Osteoblast (primary cell): ENCODE data around the gene TUBA1B. TPM values are rescaled to one million over a fixed set of nuclear protein-coding genes. Genes with fewer than 3 reads are reported as not detected.

Experiments
- DNase-seq: peaks from one replicate; pipeline ENCODE4 v3.0.0; 2011; ENCODE audit warnings: low spot score, mixed read lengths; ENCODE audit not compliant: insufficient read length; ENCODE audit errors: missing footprints
- H2AFZ ChIP-seq: 2 replicates; pipeline ENCODE4 v1.6.0; 2011; ENCODE audit warnings: mild to moderate bottlenecking, low read length
- H3K27ac ChIP-seq: 2 replicates; pipeline ENCODE4 v1.5.1; 2011; ENCODE audit warnings: mild to moderate bottlenecking, low read depth, low read length, moderate library complexity
- H3K27me3 ChIP-seq: 2 replicates; pipeline ENCODE4 v1.6.0; 2012; ENCODE audit warnings: mild to moderate bottlenecking, control low read depth, inconsistent platforms, low read length, moderate library complexity; ENCODE audit not compliant: insufficient read depth
- H3K36me3 ChIP-seq: 2 replicates; pipeline ENCODE4 v1.5.1; 2011; ENCODE audit warnings: mild to moderate bottlenecking, low read length, control low read depth, moderate library complexity; ENCODE audit not compliant: insufficient read depth
- H3K4me1 ChIP-seq: 2 replicates; pipeline ENCODE4 v1.5.1; 2011; ENCODE audit warnings: mild to moderate bottlenecking, low read length, control low read depth, moderate library complexity; ENCODE audit not compliant: insufficient read depth
- H3K4me2 ChIP-seq: 2 replicates; pipeline ENCODE4 v1.6.0; 2011; ENCODE audit warnings: mild to moderate bottlenecking, low read length; ENCODE audit not compliant: insufficient read depth
- H3K4me3 ChIP-seq: fragments of 200-600 bp; sonication (generic); 3 replicates; pipeline ENCODE4 v1.5.1; 2012; ENCODE audit warnings: mild to moderate bottlenecking, low read length, inconsistent platforms; ENCODE audit not compliant: insufficient read depth
- H3K79me2 ChIP-seq: 2 replicates; pipeline ENCODE4 v1.6.0; 2012; ENCODE audit warnings: mild to moderate bottlenecking, low read length, control low read depth, inconsistent platforms; ENCODE audit not compliant: insufficient read depth
- H3K9me3 ChIP-seq: 2 replicates; pipeline ENCODE4 v1.5.1; 2011; ENCODE audit warnings: low read depth, low read length, control low read depth
- H4K20me1 ChIP-seq: 2 replicates; pipeline ENCODE4 v1.6.0; 2012; ENCODE audit warnings: mild to moderate bottlenecking, low read length, control low read depth; ENCODE audit not compliant: insufficient read depth
- CTCF ChIP-seq: IDR thresholded peaks from 2 replicates; pipeline ENCODE4 v1.5.1; 2011; ENCODE audit warnings: mild to moderate bottlenecking, low read depth, low read length, moderate library complexity; ENCODE audit errors: extremely low read depth
- total RNA-seq: library from RNA; depleted of rRNA; stranded (reverse); fragments of >200 nt; gene quantifications from 2 replicates; pipeline ENCODE4 v1.2.3, GENCODE V29; 2012

Gene TUBA1B
- total RNA-seq, 1 donor = 578 TPM

- Histone ChIP-seq H3K4me3 (no peak overlapping the region), H4K20me1 (peaks cover 26% of the 10 kb centered on the region), H3K4me2 (no peak overlapping the region), H3K27me3 (no peaks in the 10 kb centered on the region), H3K79me2 (peaks cover 29% of the 10 kb centered on the region), H2AFZ (no peak overlapping the region), H3K36me3 (peaks cover 29% of the 10 kb centered on the region), H3K27ac (no peak overlapping the region), H3K4me1 (peaks cover 20% of the 10 kb centered on the region), H3K9me3 (no peaks in the 10 kb centered on the region)
- TF ChIP-seq CTCF = no peak
- DNase-seq = no peak
Measured at GRCh38 chr12:49126852-49127763, 4.1 kb downstream of the TUBA1B start.

- peak; percentile 88 for DNase-seq
- no peak overlapping the region for H3K4me3 ChIP-seq
- H3K79me2 ChIP-seq = no peaks in the 10 kb centered on the region
- no peak overlapping the region for H3K4me2 ChIP-seq
- peak; percentile 75 for TF ChIP-seq CTCF
- no peak overlapping the region for H3K27ac ChIP-seq
- H3K27me3 ChIP-seq = no peaks in the 10 kb centered on the region
- peak overlapping the region; percentile 72 for H2AFZ ChIP-seq
- no peaks in the 10 kb centered on the region for H4K20me1 ChIP-seq
- H3K4me1 ChIP-seq = no peaks in the 10 kb centered on the region
- no peaks in the 10 kb centered on the region for H3K36me3 ChIP-seq
- H3K9me3 ChIP-seq = no peaks in the 10 kb centered on the region
Measured at GRCh38 chr12:49121047-49121696, 10.0 kb downstream of the TUBA1B start.

- peak overlapping the region; percentile 59 for H3K27ac ChIP-seq
- TF ChIP-seq CTCF = no peak
- peaks cover 20% of the 10 kb centered on the region for H3K4me1 ChIP-seq
- peak overlapping the region; percentile 91 for H2AFZ ChIP-seq
- H3K4me3 ChIP-seq = peak overlapping the region; percentile 99
- peaks cover 34% of the 10 kb centered on the region for H3K79me2 ChIP-seq
- DNase-seq = peak; percentile 73
- no peaks in the 10 kb centered on the region for H3K27me3 ChIP-seq
- H3K4me2 ChIP-seq = peak overlapping the region; percentile 97
- no peaks in the 10 kb centered on the region for H3K36me3 ChIP-seq
- H3K9me3 ChIP-seq = no peaks in the 10 kb centered on the region
- peaks cover 24% of the 10 kb centered on the region for H4K20me1 ChIP-seq
Measured at GRCh38 chr12:49111206-49111605, 20.0 kb downstream of the TUBA1B start.

GRCh38 chr12:49110464-49111155, 20.6 kb downstream of the TUBA1B start, which contains the start of gene LMBR1L:
Gene LMBR1L, minus strand, starts transcription at chr12:49110847. Its CDS starts 292 bp downstream, at chr12:49110555.
- Histone ChIP-seq H3K9me3 (no peaks in the 10 kb centered on the region), H2AFZ (peak within 1 kb of the TSS; percentile 93), H3K4me2 (peak within 1 kb of the TSS; percentile 97), H3K27ac (peak within 1 kb of the TSS; percentile 80), H3K4me3 (peak within 1 kb of the TSS; percentile 99), H3K4me1 (peaks cover 25% of the 10 kb centered on the region), H3K36me3 (no peaks in the 10 kb centered on the region), H3K79me2 (peaks cover 39% of the 10 kb centered on the region), H4K20me1 (peaks cover 24% of the 10 kb centered on the region), H3K27me3 (no peaks in the 10 kb centered on the region)
- DNase-seq = peak; percentile 98
- peak; percentile 54 for TF ChIP-seq CTCF
